K562 (cell line): Measurements from ENCODE around the gene NDST1. TPM values are rescaled to one million over a fixed set of nuclear protein-coding genes. Genes with fewer than 3 reads are reported as not detected.

Experiments
- ATAC-seq: fragments of 200-7000 bp; cut with Tn5 transposase; 3 replicates; pipeline ENCODE4 v1.9.1; 2020; ENCODE audit warnings: moderate library complexity
- BruUV-seq: library from RNA; stranded (reverse); fragments of 400-500 nt; replicated peaks from 2 replicates; lab custom pipeline; 2021; lab: Mats Ljungman, UMichigan
- CTCF ChIA-PET: fragments of 300-600 bp; formaldehyde crosslinking; extraction: SDS; loops from one replicate; lab custom pipeline; 2021; ENCODE audit warnings: low intra/inter-chr PET ratio; lab: Yijun Ruan, JAX
- POLR2A ChIA-PET: fragments of 300-600, 350-650 bp; sonication (Branson Sonifier 250); formaldehyde crosslinking; extraction: SDS; loops from one replicate; lab custom pipeline; 2021; ENCODE audit warnings: antibody characterized with exemption, inconsistent platforms; lab: Yijun Ruan, JAX
- DNase-seq, 4 experiments: peaks; one replicate each; pipeline versions ENCODE4 v3.0.0 to v3.0.0-alpha.2; 2011 to 2018; ENCODE audit warnings: low spot score in 3 of 4, mixed read lengths in 3 of 4; ENCODE audit errors: extremely low read depth in 1 of 4
- FAIRE-seq: peaks from 2 replicates; lab custom pipeline; 2011; peaks lifted over from hg19 to GRCh38; lab: Jason Lieb, UNC
- H2AFZ ChIP-seq: 2 replicates; pipeline ENCODE4 v1.6.0; 2011; ENCODE audit warnings: low read depth, low read length, control low read depth, inconsistent platforms
- H3K27ac ChIP-seq: fragments of 200-600 bp; 3 replicates; pipeline ENCODE4 v1.8.0; 2011; ENCODE audit warnings: low read depth, mild to moderate bottlenecking, control low read depth, inconsistent platforms, low read length, moderate library complexity, mixed read lengths; ENCODE audit errors: extremely low read depth
- H3K27me3 ChIP-seq, 2 experiments: fragments of 300-600 bp in 1 of 2; 2 replicates in 1 of 2; 3 replicates in 1 of 2; pipeline versions ENCODE4 v1.6.0 to v1.8.0; 2011; ENCODE audit warnings: inconsistent platforms in 2 of 2, low read length in 2 of 2, mild to moderate bottlenecking in 1 of 2, mixed read lengths in 1 of 2, moderate library complexity in 1 of 2; ENCODE audit not compliant: control insufficient read depth in 2 of 2, insufficient read depth in 2 of 2
- H3K36me3 ChIP-seq: fragments of 300-600 bp; 3 replicates; pipeline ENCODE4 v1.8.0; 2011; ENCODE audit warnings: mild to moderate bottlenecking, low read length, inconsistent platforms; ENCODE audit not compliant: control insufficient read depth, insufficient read depth
- H3K4me1 ChIP-seq, 2 experiments: fragments of 200-600 bp in 1 of 2; replicated peaks in 1 of 2; 2 replicates in 1 of 2; 3 replicates in 1 of 2; pipeline versions ENCODE4 v1.5.1 to v1.8.0; 2011; ENCODE audit warnings: inconsistent platforms in 2 of 2, low read length in 2 of 2, mild to moderate bottlenecking in 1 of 2, mixed read lengths in 1 of 2, moderate library complexity in 1 of 2; ENCODE audit not compliant: control insufficient read depth in 2 of 2, insufficient read depth in 2 of 2
- H3K4me2 ChIP-seq: 2 replicates; pipeline ENCODE4 v1.6.1; 2011; ENCODE audit warnings: low read length, control low read depth, inconsistent platforms, mixed read lengths; ENCODE audit not compliant: insufficient read depth
- H3K4me3 ChIP-seq: fragments of 200-600 bp; sonication (generic), shearing (Covaris generic); 2 replicates; pipeline ENCODE4 v1.5.1; 2016; ENCODE audit warnings: control low read depth, inconsistent platforms
- H3K79me2 ChIP-seq: fragments of 200-600 bp; 3 replicates; pipeline ENCODE4 v1.8.0; 2011; ENCODE audit warnings: low read length, inconsistent platforms; ENCODE audit not compliant: control insufficient read depth, insufficient read depth
- H3K9ac ChIP-seq, 2 experiments: 2 replicates each; pipeline versions ENCODE4 v1.6.0 to v1.6.1; 2011; ENCODE audit warnings: low read depth in 2 of 2, low read length in 2 of 2, control low read depth in 1 of 2, inconsistent platforms in 1 of 2, mild to moderate bottlenecking in 1 of 2, mixed read lengths in 1 of 2; ENCODE audit not compliant: insufficient read depth in 1 of 2
- H3K9me1 ChIP-seq: one replicate; pipeline ENCODE4 v1.6.0; 2011; ENCODE audit warnings: inconsistent platforms, mild to moderate bottlenecking, low read length, moderate library complexity; ENCODE audit not compliant: control insufficient read depth, insufficient read depth
- H3K9me3 ChIP-seq: replicated peaks from 2 replicates; pipeline ENCODE4 v1.5.1; 2011; ENCODE audit warnings: low read depth, low read length, inconsistent platforms; ENCODE audit not compliant: control insufficient read depth, insufficient read depth
- H4K20me1 ChIP-seq: replicated peaks from 2 replicates; pipeline ENCODE4 v1.6.1; 2011; ENCODE audit warnings: low read length, inconsistent platforms, mixed read lengths; ENCODE audit not compliant: control insufficient read depth, insufficient read depth
- ARNT ChIP-seq, 2 experiments: fragments of 450-650 bp; IDR thresholded peaks; 2 replicates each; pipeline ENCODE4 v1.6.1; 2016; ENCODE audit warnings: mild to moderate bottlenecking in 1 of 2
- CEBPG ChIP-seq, 3 experiments: fragments of 200-800 bp in 1 of 3; sonication (Bioruptor generic) in 1 of 3; sonication (generic) in 1 of 3; formaldehyde crosslinking in 1 of 3; IDR thresholded peaks in 2 of 3; conservative IDR thresholded peaks in 1 of 3; 2 replicates each; pipeline versions ENCODE4 v1.6.1 to v1.8.0; 2016 to 2022; ENCODE audit warnings: missing compliant biosample characterization in 2 of 3, missing genetic modification characterization in 2 of 3, mild to moderate bottlenecking in 1 of 3, missing genetic modification reagents in 1 of 3
- CHD7 ChIP-seq: fragments of 200-600 bp; sonication (generic); IDR thresholded peaks from one replicate; pipeline ENCODE4 v1.6.1; 2012; ENCODE audit warnings: mild to moderate bottlenecking, low read depth, low read length, inconsistent platforms
- GABPB1 ChIP-seq: sonication (generic); formaldehyde crosslinking; IDR thresholded peaks from 2 replicates; pipeline ENCODE4 v1.8.0; 2022; ENCODE audit warnings: mild to moderate bottlenecking, missing genetic modification reagents
- MAZ ChIP-seq, 2 experiments: fragments of 450-650 bp in 1 of 2; sonication (generic) in 1 of 2; formaldehyde crosslinking; IDR thresholded peaks in 1 of 2; conservative IDR thresholded peaks in 1 of 2; 2 replicates each; pipeline versions ENCODE4 v1.4.0 to v1.5.0; 2020; ENCODE audit warnings: mild to moderate bottlenecking in 1 of 2, missing genetic modification reagents in 1 of 2
- NFIX ChIP-seq: fragments of 250-450 bp; sonication (Bioruptor Pico); IDR thresholded peaks from 2 replicates; pipeline ENCODE4 v1.4.0; 2020; ENCODE audit warnings: low read depth, mild to moderate bottlenecking, moderate library complexity
- RAD21 ChIP-seq, 2 experiments: fragments of 250-450 bp in 1 of 2; fragments of 450-650 bp in 1 of 2; sonication (Bioruptor Pico) in 1 of 2; formaldehyde crosslinking in 1 of 2; IDR thresholded peaks in 1 of 2; conservative IDR thresholded peaks in 1 of 2; 2 replicates each; pipeline versions ENCODE4 v1.4.0 to v1.8.0; 2020 to 2022; ENCODE audit warnings: mild to moderate bottlenecking in 2 of 2, moderate library complexity in 1 of 2
- TCFL5 ChIP-seq: fragments of 250-450 bp; sonication (Bioruptor Pico); conservative IDR thresholded peaks from 2 replicates; pipeline ENCODE4 v1.6.1; 2021; ENCODE audit warnings: mild to moderate bottlenecking, moderate library complexity, matching md5 sums
- THRAP3 ChIP-seq: fragments of 450-650 bp; IDR thresholded peaks from 2 replicates; pipeline ENCODE4 v1.6.1; 2016; ENCODE audit warnings: mild to moderate bottlenecking, inconsistent platforms, borderline replicate concordance
- ZKSCAN1 ChIP-seq: fragments of 150-350 bp; IDR thresholded peaks from 2 replicates; pipeline ENCODE4 v1.6.1; 2016; ENCODE audit warnings: low read depth, low read length
- WGBS: fragments of 100-300 bp; shearing (Covaris generic); methylation state at CpG from one replicate; pipeline ENCODE4 v1.1.6; 2016; ENCODE audit warnings: low coverage, mixed read lengths; ENCODE audit not compliant: insufficient coverage; ENCODE audit errors: missing lambda C conversion rate; 5-methylcytosine and 5-hydroxymethylcytosine counted together
- in situ Hi-C: fragments of 300-500 bp; cut with MboI; formaldehyde crosslinking; loops from 4 replicates; pipeline ENCODE4 v1.15.0; 2018; ENCODE audit warnings: inconsistent platforms, mixed read lengths
- intact Hi-C: fragments of 100-400 bp; cut with micrococcal nuclease; formaldehyde crosslinking; loops from 2 replicates; pipeline ENCODE4 v1.14.2; 2022
- polyA plus RNA-seq, 8 experiments: library from polyadenylated mRNA; depleted of rRNA in 4 of 8; stranded (reverse) in 5 of 8; unstranded in 3 of 8; fragments of >200 nt; fragmentation: Nextera tagmentation in 2 of 8; fragmentation: Illumina TruSeq in 1 of 8; extraction: Ambion mirVana in 2 of 8; extraction: Trizol in 1 of 8; gene quantifications; 2 replicates each; pipeline versions ENCODE4 v1.2.1 to v1.2.3, GENCODE V29; 2011 to 2014; ENCODE audit warnings: inconsistent platforms in 1 of 8, missing spikeins in 1 of 8
- total RNA-seq, 7 experiments: library from RNA; depleted of rRNA in 6 of 7; stranded (reverse); fragments of >200 nt in 6 of 7; fragmentation: Illumina TruSeq in 2 of 7; extraction: Trizol in 2 of 7; gene quantifications; 2 replicates each; pipeline versions ENCODE4 v1.2.1 to v1.2.3, GENCODE V29; 2011 to 2021; ENCODE audit warnings: low replicate concordance in 1 of 7

The NDST1 gene
- total and polyA plus RNA-seq, 9 of the 15 experiments (the other 6 are each of a cell fraction or from before 2014, with no cell fraction given), result 0.38 to 47.9 (median 9.9) TPM

GRCh38 chr5:150530951-150531588, 23.1 kb downstream of the NDST1 start:
- no peaks in the 10 kb centered on the region for H4K20me1 ChIP-seq
- TF ChIP-seq THRAP3 (no peak), GABPB1 (CRISPR knock-in tag) (no peak), NFIX (no peak), ARNT (IDR thresholded peaks at IDR 0.05) (no peak), CEBPG (CRISPR knock-in tag; IDR thresholded peaks at IDR 0.05) (no peak), CEBPG (tag; conservative IDR thresholded peaks at IDR 0.05 in 1 of 2, IDR thresholded peaks at IDR 0.05 in 1 of 2) (no peak), RAD21 (CRISPR knock-in tag; conservative IDR thresholded peaks at IDR 0.05 in 1 of 2, IDR thresholded peaks at IDR 0.05 in 1 of 2) (no peak), TCFL5 (no peak), MAZ (CRISPR knock-in tag; conservative IDR thresholded peaks at IDR 0.05 in 1 of 2, IDR thresholded peaks at IDR 0.05 in 1 of 2) (no peak), CHD7 (no peak), ZKSCAN1 (no peak)

More at GRCh38 chr5:150530951-150531588, 23.1 kb downstream of the NDST1 start:
- no peak overlapping the region for H3K4me2 ChIP-seq
- ChIA-PET CTCF (no interaction called here), POLR2A (interaction anchor here (0.5 to 1.3 kb wide), 2 partner anchors 13 to 27 kb away, joined by 3 to 4 read pairs; no protein-coding TSS in a partner anchor)
- no peak for ATAC-seq
- no peaks in the 10 kb centered on the region for H3K27me3 ChIP-seq
- in situ Hi-C loops (no loop called here), intact Hi-C loops (no loop called here)
- FAIRE-seq, result no peak
- WGBS, result 85% methylated on average over 6 of the region's 9 CpGs
- peaks cover 56% of the 10 kb centered on the region; the same call in 2 of the 3 replicates for H3K36me3 ChIP-seq
- no peaks in the 10 kb centered on the region for H3K9me3 ChIP-seq
- no peaks in the 10 kb centered on the region for H3K79me2 ChIP-seq
- H3K9me1 ChIP-seq, result no peaks in the 10 kb centered on the region
- H3K27ac ChIP-seq, result no peak overlapping the region
- DNase-seq, result no peak
- no TSS peak for BruUV-seq
- no peak overlapping the region for H2AFZ ChIP-seq
- H3K4me1 ChIP-seq, result no peaks in the 10 kb centered on the region
- no peak overlapping the region for H3K4me3 ChIP-seq
- no peak overlapping the region; a peak in 1 of 4 replicates for H3K9ac ChIP-seq
